Measurements from ENCODE around the gene PLCD1. TPM values are rescaled to one million over a fixed set of nuclear protein-coding genes. Genes with fewer than 3 reads are reported as not detected.
A peak's percentile ranks its signal among the peaks of the same experiment; 100 is the strongest.

The PLCD1 gene
- total and polyA plus RNA-seq, 2 of the 8 experiments (the other 6 are each of a cell fraction or from before 2014, with no cell fraction given): 15.3 to 19.2 TPM

DNA sequence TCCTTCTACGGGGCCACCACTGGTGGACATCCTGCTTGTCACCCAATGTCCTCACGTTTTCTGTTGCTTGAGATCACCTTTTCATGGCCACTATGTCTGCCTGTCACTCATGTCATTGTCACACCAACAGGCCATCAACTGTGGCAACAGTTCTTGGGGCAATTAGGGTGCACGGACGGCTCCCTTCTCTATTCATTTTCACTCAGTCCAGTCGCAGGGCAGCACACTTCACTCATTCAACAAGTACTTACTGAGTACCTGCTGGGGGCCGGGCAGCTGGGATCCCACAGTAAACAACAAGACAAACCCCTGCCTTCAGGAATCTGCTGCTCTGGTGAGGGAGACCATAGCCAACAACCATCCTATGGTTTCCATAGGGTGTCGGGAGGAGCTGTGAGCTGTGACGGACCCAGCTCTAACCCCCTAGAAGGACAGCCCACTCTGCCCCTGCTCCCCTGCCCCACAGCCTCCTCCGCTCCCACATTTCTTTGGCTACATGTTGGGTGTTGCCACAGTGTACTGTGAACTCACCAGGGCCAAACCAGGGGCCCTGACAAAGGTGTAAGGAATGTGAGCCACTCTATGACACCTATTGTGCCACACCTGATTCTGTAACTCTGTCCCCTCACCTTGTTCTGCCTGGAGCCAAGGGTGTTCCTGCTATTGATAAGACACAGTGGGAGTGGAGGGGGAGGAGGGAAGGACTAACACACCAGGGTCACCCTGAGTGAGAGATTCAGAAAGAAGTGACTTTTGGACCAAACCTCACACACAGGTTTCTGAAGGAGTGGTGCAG lies 37.0 kb downstream of the PLCD1 start:
- no peaks in the 10 kb centered on the region for H3K79me1 ChIP-seq (ENCODE audit: low read depth, low read length)
- H3K4me2 ChIP-seq (ENCODE audit: insufficient read depth in 1 of 2, low read depth in 2 of 2, low read length in 2 of 2): no peak overlapping the region
- no peaks in the 10 kb centered on the region for H3K79me2 ChIP-seq (ENCODE audit: control insufficient read depth in 1 of 2, insufficient read depth in 2 of 2, low read length in 2 of 2)
- WGBS, 2 experiments (ENCODE audit: extremely low coverage in 1 of 2, insufficient coverage in 1 of 2, insufficient read length in 1 of 2, insufficient replicate concordance in 2 of 2, low coverage in 1 of 2, low lambda C conversion rate in 2 of 2, missing lambda C conversion rate in 1 of 2): 82% methylated on average over 9 of the region's 9 CpGs; no CpG with 5 or more reads in 1 of the 2 experiments
- peak overlapping the region; percentile 85; the same call in 1 of the 2 replicates for H2BK15ac ChIP-seq (ENCODE audit: low read length)
- 0 out of 2 replicates have a peak overlapping the region, but pooled peaks have one; percentile 50 for H2BK12ac ChIP-seq (ENCODE audit: low read depth, low read length)
- peak overlapping the region; percentile 1 for H4K91ac ChIP-seq (replicated peaks; ENCODE audit: insufficient read length, low read length)
- no peak overlapping the region for H3K18ac ChIP-seq (ENCODE audit: extremely low read depth, low read length)
- no peak overlapping the region for H3K9ac ChIP-seq (replicated peaks in 1 of 4; ENCODE audit: extremely low read depth in 1 of 4, low read depth in 3 of 4, low read length in 3 of 4)
- H2BK5ac ChIP-seq (ENCODE audit: low read depth, low read length): no peak overlapping the region
- peaks cover 7% of the 10 kb centered on the region for H3K23me2 ChIP-seq (ENCODE audit: low read depth, low read length)
- no peak overlapping the region for H3K56ac ChIP-seq (replicated peaks; ENCODE audit: insufficient read length, low read depth, low read length)
- H4K5ac ChIP-seq (ENCODE audit: insufficient read length, low read depth, low read length): no peak overlapping the region
- no peak overlapping the region for H3K4ac ChIP-seq (replicated peaks; ENCODE audit: insufficient read length, low read depth, low read length)
- ChIA-PET CTCF (ENCODE audit: partially characterized antibody) (interaction anchor here (1.0 to 2.1 kb wide), 6 partner anchors 11 to 82 kb away, joined by 3 to 10 read pairs (median 4); no protein-coding TSS in a partner anchor), POLR2A (ENCODE audit: partially characterized antibody) (no interaction called here)
- H2AFZ ChIP-seq (ENCODE audit: low read length): no peak overlapping the region
- H2BK20ac ChIP-seq (ENCODE audit: low read length): no peak overlapping the region
- peaks cover 0 to 5% (median 1%) of the 10 kb centered on the region in 4 experiments; a peak in 4 of 7 replicates for H3K27me3 ChIP-seq (replicated peaks in 1 of 4; ENCODE audit: control insufficient read depth in 3 of 4, extremely low read depth in 1 of 4, insufficient read depth in 3 of 4, low read length in 3 of 4)
- DNase-seq (ENCODE audit: low read depth in 1 of 2, low spot score in 2 of 2): no peak
- H3K36me3 ChIP-seq (ENCODE audit: control insufficient read depth in 2 of 4, insufficient read depth in 4 of 4, low read length in 3 of 4): no peaks in the 10 kb centered on the region
- no peaks in the 10 kb centered on the region for H3K9me3 ChIP-seq (ENCODE audit: insufficient read depth in 2 of 2, low read depth in 1 of 2, low read length in 1 of 2)
- 0 out of 2 replicates have a peak overlapping the region, but pooled peaks have one; percentile 26 for H2AK5ac ChIP-seq (ENCODE audit: low read depth, low read length)
- H3K4me1 ChIP-seq (replicated peaks in 1 of 4; ENCODE audit: control insufficient read depth in 3 of 4, insufficient read depth in 4 of 4, low read length in 3 of 4): peaks cover 0 to 13% (median 7%) of the 10 kb centered on the region in 4 experiments; a peak in 6 of 7 replicates
- no peak for FAIRE-seq
- no peak overlapping the region for H3K4me3 ChIP-seq (ENCODE audit: extremely low read depth in 1 of 4, insufficient read depth in 2 of 4, low read depth in 3 of 4, low read length in 4 of 4)
- no peaks in the 10 kb centered on the region for H4K20me1 ChIP-seq (replicated peaks in 1 of 2; ENCODE audit: control insufficient read depth in 1 of 2, insufficient read depth in 2 of 2, low read length in 2 of 2)
- H2BK120ac ChIP-seq (replicated peaks; ENCODE audit: low read depth, low read length): no peak overlapping the region
- H3K27ac ChIP-seq (ENCODE audit: low read depth, low read length): no peak overlapping the region
- no peak overlapping the region for H4K8ac ChIP-seq (ENCODE audit: extremely low read depth, insufficient read depth, low read length)
- no peak overlapping the region for H3K23ac ChIP-seq (ENCODE audit: insufficient read length)
- no peak overlapping the region for H3K14ac ChIP-seq (ENCODE audit: insufficient read length)
- no peak for TF ChIP-seq SP2 (IDR thresholded peaks at IDR 0.05; ENCODE audit: low read length)
- no peak for TF ChIP-seq RXRA (IDR thresholded peaks at IDR 0.05; ENCODE audit: insufficient read depth, low read depth, low read length)
- no peak for TF ChIP-seq HDAC6 (IDR thresholded peaks at IDR 0.05; ENCODE audit: low read depth, low read length)
- TF ChIP-seq SIN3A (conservative IDR thresholded peaks at IDR 0.05 in 1 of 2, IDR thresholded peaks at IDR 0.05 in 1 of 2; ENCODE audit: low read depth in 1 of 2, low read length in 2 of 2): no peak
- TF ChIP-seq YY1 (IDR thresholded peaks at IDR 0.05; ENCODE audit: low read depth, low read length): no peak
- TF ChIP-seq, protein P1, sequence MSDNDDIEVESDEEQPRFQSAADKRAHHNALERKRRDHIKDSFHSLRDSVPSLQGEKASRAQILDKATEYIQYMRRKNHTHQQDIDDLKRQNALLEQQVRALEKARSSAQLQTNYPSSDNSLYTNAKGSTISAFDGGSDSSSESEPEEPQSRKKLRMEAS (IDR thresholded peaks at IDR 0.05): no peak
- TF ChIP-seq TEAD4 (IDR thresholded peaks at IDR 0.05; ENCODE audit: low read depth, low read length): no peak
- no peak for TF ChIP-seq ASH2L (IDR thresholded peaks at IDR 0.05; ENCODE audit: low read length)
- TF ChIP-seq SUZ12 (IDR thresholded peaks at IDR 0.05; ENCODE audit: low read length): no peak
- no peak for TF ChIP-seq EP300 (IDR thresholded peaks at IDR 0.05; ENCODE audit: borderline replicate concordance in 1 of 2, low read depth in 2 of 2, low read length in 2 of 2)
- no peak for TF ChIP-seq KDM4A (IDR thresholded peaks at IDR 0.05; ENCODE audit: low read depth, low read length, severe bottlenecking)
- no peak for TF ChIP-seq CREB1 (IDR thresholded peaks at IDR 0.05)
